Neuronal stem cell (in vitro differentiated cells): ENCODE data around the gene BET1.

ENCODE experiments used
- DNase-seq: peaks from one replicate; pipeline ENCODE4 v3.0.0-alpha.2; 2013; ENCODE audit warnings: low spot score
- H2AFZ ChIP-seq: one replicate; pipeline ENCODE4 v1.6.1; 2013; ENCODE audit warnings: mild to moderate bottlenecking, low read length, inconsistent platforms
- H2AK5ac ChIP-seq: 2 replicates; pipeline ENCODE4 v1.6.1; 2013; ENCODE audit warnings: low read depth, mild to moderate bottlenecking, inconsistent platforms, low read length, moderate library complexity, mixed read lengths
- H2BK120ac ChIP-seq: 2 replicates; pipeline ENCODE4 v1.6.1; 2013; ENCODE audit warnings: low read depth, mild to moderate bottlenecking, inconsistent platforms, low read length, moderate library complexity, mixed read lengths
- H2BK12ac ChIP-seq: one replicate; pipeline ENCODE4 v1.6.1; 2013; ENCODE audit warnings: low read length, inconsistent platforms
- H2BK15ac ChIP-seq: 2 replicates; pipeline ENCODE4 v1.6.1; 2013; ENCODE audit warnings: mild to moderate bottlenecking, low read length, inconsistent platforms, mixed read lengths
- H2BK5ac ChIP-seq: one replicate; pipeline ENCODE4 v1.6.1; 2013; ENCODE audit warnings: inconsistent platforms, mild to moderate bottlenecking, low read length, moderate library complexity
- H3K14ac ChIP-seq: one replicate; pipeline ENCODE4 v1.6.1; 2013; ENCODE audit warnings: low read length, inconsistent platforms
- H3K18ac ChIP-seq: 2 replicates; pipeline ENCODE4 v1.6.1; 2013; ENCODE audit warnings: low read length, inconsistent platforms
- H3K23ac ChIP-seq: 2 replicates; pipeline ENCODE4 v1.6.1; 2013; ENCODE audit warnings: low read depth, mild to moderate bottlenecking, mixed read lengths, low read length, inconsistent platforms; ENCODE audit not compliant: poor library complexity
- H3K27ac ChIP-seq: replicated peaks from 3 replicates; pipeline ENCODE4 v1.5.1; 2013; ENCODE audit warnings: low read length, inconsistent platforms
- H3K27me3 ChIP-seq, 3 experiments: 2 replicates each; pipeline ENCODE4 v1.6.1; 2013; ENCODE audit warnings: low read length in 3 of 3, mild to moderate bottlenecking in 2 of 3, inconsistent platforms in 1 of 3, low read depth in 1 of 3, mixed read lengths in 1 of 3, moderate library complexity in 1 of 3; ENCODE audit not compliant: control insufficient read depth in 3 of 3, insufficient read depth in 3 of 3
- H3K36me3 ChIP-seq, 2 donors: replicated peaks in 1 of 2; 2 replicates each; pipeline ENCODE4 v1.6.1; 2013; ENCODE audit warnings: low read length in 2 of 2; ENCODE audit not compliant: control insufficient read depth in 2 of 2, insufficient read depth in 2 of 2
- H3K4ac ChIP-seq: 2 replicates; pipeline ENCODE4 v1.6.1; 2013; ENCODE audit warnings: inconsistent platforms, mild to moderate bottlenecking, low read length, moderate library complexity
- H3K4me1 ChIP-seq, 2 donors: 1 replicate in 1 of 2; 2 replicates in 1 of 2; pipeline ENCODE4 v1.6.1; 2013; ENCODE audit warnings: low read length in 2 of 2, low read depth in 1 of 2; ENCODE audit not compliant: control insufficient read depth in 2 of 2, insufficient read depth in 1 of 2
- H3K4me2 ChIP-seq: one replicate; pipeline ENCODE4 v1.6.1; 2013; ENCODE audit warnings: mild to moderate bottlenecking, low read length, inconsistent platforms; ENCODE audit not compliant: insufficient read depth, poor library complexity, severe bottlenecking
- H3K4me3 ChIP-seq, 2 donors: 2 replicates each; pipeline ENCODE4 v1.5.1; 2013; ENCODE audit warnings: low read length in 2 of 2, mild to moderate bottlenecking in 2 of 2, inconsistent platforms in 1 of 2, moderate library complexity in 1 of 2
- H3K79me1 ChIP-seq: one replicate; pipeline ENCODE4 v1.6.1; 2013; ENCODE audit warnings: low read depth, mild to moderate bottlenecking, inconsistent platforms, low read length, moderate library complexity
- H3K9ac ChIP-seq: one replicate; pipeline ENCODE4 v1.6.1; 2013; ENCODE audit warnings: mild to moderate bottlenecking, low read depth, low read length, inconsistent platforms; ENCODE audit not compliant: poor library complexity
- H3K9me3 ChIP-seq, 2 donors: replicated peaks in 1 of 2; 2 replicates each; pipeline versions ENCODE3 to v1.6.1; 2013; ENCODE audit warnings: low read length in 2 of 2, mild to moderate bottlenecking in 2 of 2, inconsistent platforms in 1 of 2, low read depth in 1 of 2, mixed read lengths in 1 of 2, moderate library complexity in 1 of 2; ENCODE audit not compliant: control insufficient read depth in 2 of 2, insufficient read depth in 1 of 2
- H4K8ac ChIP-seq: one replicate; pipeline ENCODE4 v1.6.1; 2013; ENCODE audit warnings: low read depth, mild to moderate bottlenecking, inconsistent platforms, low read length, moderate library complexity
- H4K91ac ChIP-seq: one replicate; pipeline ENCODE4 v1.6.1; 2013; ENCODE audit warnings: low read length, low read depth, mild to moderate bottlenecking, inconsistent platforms; ENCODE audit not compliant: poor library complexity
- WGBS, 2 donors: extraction: QIAGEN DNeasy Blood & Tissue Kit; methylation state at CpG; one replicate each; pipeline ENCODE4 v1.1.7; 2013; ENCODE audit warnings: missing lambda C conversion rate in 2 of 2, mixed read lengths in 1 of 2; ENCODE audit not compliant: insufficient read length in 2 of 2, insufficient replicate concordance in 1 of 2; ENCODE audit errors: extremely low coverage in 2 of 2; 5-methylcytosine and 5-hydroxymethylcytosine counted together

Gene BET1

DNA sequence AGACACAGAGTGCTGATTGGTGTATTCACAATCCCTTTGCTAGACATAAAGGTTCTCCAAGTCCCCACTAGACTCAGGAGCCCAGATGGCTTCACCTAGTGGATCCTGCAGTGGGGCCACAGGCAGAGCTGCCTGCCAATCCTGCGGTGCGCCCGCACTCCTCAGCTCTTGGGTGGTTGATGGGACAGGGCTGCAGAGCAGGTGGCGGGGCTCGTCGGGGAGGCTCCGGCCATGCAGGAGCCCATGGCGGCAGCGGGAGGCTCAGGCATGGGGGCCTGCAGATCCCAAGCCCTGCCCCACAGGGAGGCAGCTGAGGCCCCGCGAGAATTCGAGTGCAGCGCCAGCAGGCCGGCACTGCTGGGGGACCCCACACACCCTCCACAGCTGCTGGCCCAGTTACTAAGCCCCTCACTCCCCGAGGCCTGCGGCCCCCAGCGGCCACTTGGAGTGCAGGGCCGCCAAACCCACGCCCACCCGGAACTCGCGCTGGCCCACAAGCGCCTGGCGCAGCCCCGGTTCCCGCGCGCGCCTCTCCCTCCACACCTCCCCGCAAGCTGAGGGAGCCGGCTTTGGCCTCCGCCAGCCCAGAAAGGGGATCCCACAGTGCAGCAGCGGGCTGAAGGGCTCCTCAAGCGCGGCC lies 7.7 kb upstream of the BET1 start:
- Histone ChIP-seq H3K4me2 (no peak overlapping the region), H3K14ac (no peak overlapping the region), H3K79me1 (no peaks in the 10 kb centered on the region), H3K18ac (no peak overlapping the region), H2BK5ac (no peak overlapping the region), H3K27ac (no peak overlapping the region), H3K4ac (no peak overlapping the region), H4K8ac (no peak overlapping the region), H4K91ac (no peak overlapping the region), H3K23ac (no peak overlapping the region), H3K4me1 (no peaks in the 10 kb centered on the region), H3K36me3 (no peaks in the 10 kb centered on the region), H2AFZ (no peak overlapping the region), H2BK15ac (no peak overlapping the region), H2AK5ac (peak overlapping the region; percentile 26), H3K27me3 (no peaks in the 10 kb centered on the region), H3K9me3 (no peaks in the 10 kb centered on the region), H2BK120ac (no peak overlapping the region), H3K4me3 (no peak overlapping the region), H3K9ac (no peak overlapping the region), H2BK12ac (no peak overlapping the region)
- DNase-seq, result no peak
- WGBS, 2 donors, result no CpG with 5 or more reads among the region's 35 CpGs

DNA sequence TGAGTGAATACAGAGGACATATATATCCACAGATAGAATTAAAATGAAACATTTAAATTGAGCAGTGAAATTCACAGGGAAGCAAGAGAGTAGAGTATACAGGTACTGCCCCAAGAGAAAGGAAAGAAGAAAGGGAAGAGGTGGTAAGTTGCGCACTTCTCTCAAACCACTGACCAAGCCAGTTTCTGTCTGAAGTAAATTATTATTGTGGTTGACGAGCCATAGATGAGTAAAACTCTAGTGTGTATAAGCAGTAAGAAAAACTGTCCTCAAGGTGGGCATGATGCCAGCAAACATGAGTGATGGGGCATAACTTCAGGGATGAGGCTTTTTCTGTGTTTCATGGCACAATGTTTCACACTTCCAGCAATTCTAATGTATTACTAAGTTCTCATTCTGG lies 4.4 kb upstream of the BET1 start:
- Histone ChIP-seq H2BK12ac (no peak overlapping the region), H3K9me3 (no peaks in the 10 kb centered on the region), H3K18ac (no peak overlapping the region), H3K23ac (no peak overlapping the region), H2BK120ac (no peak overlapping the region), H3K14ac (no peak overlapping the region), H3K4me2 (no peak overlapping the region), H3K4me1 (peaks cover 0 to 3% of the 10 kb centered on the region in 2 donors), H2BK5ac (no peak overlapping the region), H2BK15ac (no peak overlapping the region), H3K79me1 (no peaks in the 10 kb centered on the region), H4K91ac (no peak overlapping the region), H3K4me3 (no peak overlapping the region), H3K27ac (no peak overlapping the region), H2AK5ac (no peak overlapping the region), H3K4ac (no peak overlapping the region), H2AFZ (no peak overlapping the region), H3K36me3 (no peaks in the 10 kb centered on the region), H3K27me3 (no peaks in the 10 kb centered on the region), H4K8ac (no peak overlapping the region), H3K9ac (no peak overlapping the region)
- no CpG with 5 or more reads among the region's 2 CpGs for WGBS, 2 donors
- DNase-seq, result no peak

DNA sequence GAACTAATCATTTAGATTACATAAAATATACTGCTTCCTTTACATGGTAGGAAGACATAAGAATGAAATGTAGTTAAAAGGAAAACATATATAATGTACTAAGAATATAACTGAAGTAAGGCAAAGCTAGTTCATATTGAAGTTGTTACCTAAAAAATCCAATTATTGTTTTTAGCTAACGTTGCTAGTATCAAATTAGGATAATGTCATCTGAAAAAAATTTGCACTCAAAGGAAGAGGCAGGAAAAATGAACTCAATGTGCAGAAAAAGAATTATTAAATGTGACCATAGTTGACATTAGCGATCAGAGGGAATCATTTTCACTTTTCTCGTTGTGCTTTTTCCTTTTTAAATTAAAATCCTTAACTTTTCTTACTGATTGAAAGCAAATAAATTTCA lies 1.6 kb upstream of the BET1 start:
- Histone ChIP-seq H3K14ac (no peak overlapping the region), H2AK5ac (no peak overlapping the region), H2BK15ac (no peak overlapping the region), H2BK12ac (no peak overlapping the region), H4K91ac (no peak overlapping the region), H3K23ac (no peak overlapping the region), H3K18ac (no peak overlapping the region), H3K9ac (no peak overlapping the region), H4K8ac (no peak overlapping the region), H2BK5ac (no peak overlapping the region), H3K27me3 (no peaks in the 10 kb centered on the region), H3K36me3 (peaks cover 0 to 7% of the 10 kb centered on the region in 2 donors), H3K4me3 (no peak overlapping the region), H3K79me1 (no peaks in the 10 kb centered on the region), H2BK120ac (no peak overlapping the region), H2AFZ (no peak overlapping the region), H3K4me1 (peaks cover 2 to 8% of the 10 kb centered on the region in 2 donors), H3K4me2 (no peak overlapping the region), H3K4ac (no peak overlapping the region), H3K9me3 (no peaks in the 10 kb centered on the region), H3K27ac (no peak overlapping the region)
- DNase-seq, result no peak
- WGBS, 2 donors, result no CpG with 5 or more reads among the region's 3 CpGs

DNA sequence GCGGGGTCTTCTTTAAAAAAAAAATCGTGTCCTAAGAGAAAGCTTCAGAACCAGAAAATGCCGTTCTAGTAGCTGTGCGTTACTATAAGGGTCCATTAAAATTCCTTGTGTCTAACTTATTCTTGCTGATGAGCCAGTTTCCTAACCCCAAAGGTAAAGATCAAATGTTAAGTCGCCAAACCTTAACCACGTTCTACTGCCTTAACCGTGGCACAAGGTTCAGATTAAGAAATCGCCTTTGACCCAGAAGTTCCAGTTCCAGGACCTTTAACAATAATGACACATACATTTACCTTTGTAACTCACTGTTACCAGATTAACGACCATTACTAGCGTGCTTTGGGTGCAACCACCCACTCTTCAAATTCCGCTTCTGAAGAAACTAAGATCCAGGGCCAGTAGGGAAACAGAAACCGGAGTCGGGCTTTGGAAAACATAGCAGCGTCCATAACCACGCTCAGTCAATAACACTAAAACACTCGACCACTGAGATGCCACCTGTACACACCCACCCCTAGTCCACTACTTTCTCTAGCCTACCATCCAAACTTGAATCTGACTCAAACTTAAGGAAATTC lies 620 bp downstream of the BET1 start:
- H3K18ac ChIP-seq, result no peak overlapping the region
- H3K27me3 ChIP-seq, result no peaks in the 10 kb centered on the region
- H4K8ac ChIP-seq, result no peak overlapping the region
- no peak overlapping the region for H2AK5ac ChIP-seq
- no peak overlapping the region for H2BK120ac ChIP-seq
- H3K36me3 ChIP-seq, result peaks cover 0 to 20% of the 10 kb centered on the region in 2 donors
- peaks cover 2 to 8% of the 10 kb centered on the region in 2 donors for H3K4me1 ChIP-seq
- no peak overlapping the region for H2BK15ac ChIP-seq
- no peak overlapping the region for H4K91ac ChIP-seq
- peak overlapping the region; percentile 55 for H3K4me2 ChIP-seq
- no peak overlapping the region for H3K14ac ChIP-seq
- H3K9ac ChIP-seq, result peak overlapping the region; percentile 83
- no peak overlapping the region for H3K4ac ChIP-seq
- H2BK12ac ChIP-seq, result no peak overlapping the region
- DNase-seq, result no peak
- no peak overlapping the region for H3K23ac ChIP-seq
- no peaks in the 10 kb centered on the region for H3K9me3 ChIP-seq
- no peak overlapping the region for H2BK5ac ChIP-seq
- no peak overlapping the region for H3K27ac ChIP-seq
- H3K4me3 ChIP-seq, result peak overlapping the region; percentile 62 to 97
- peak overlapping the region; percentile 98 for H2AFZ ChIP-seq
- no CpG with 5 or more reads among the region's 16 CpGs for WGBS, 2 donors
- no peaks in the 10 kb centered on the region for H3K79me1 ChIP-seq
